Activated B cell treated with CpG ODN at 0.5 μM for 24 hours (primary cell): Measurements from ENCODE around the gene GPR152. TPM values are rescaled to one million over a fixed set of nuclear protein-coding genes. Genes with fewer than 3 reads are reported as not detected.

Experiments used
- ATAC-seq: fragments of 200-7000 bp; cut with Tn5 transposase; one replicate; pipeline ENCODE4 v1.10.0; 2021; ENCODE audit warnings: low read depth, mild to moderate bottlenecking, moderate library complexity
- CTCF ChIA-PET: fragments of 350-600 bp; sonication (Branson Sonifier 250); formaldehyde crosslinking; loops from one replicate; lab custom pipeline; 2021; ENCODE audit warnings: antibody characterized with exemption; lab: Charles Lee
- POLR2A ChIA-PET: fragments of 350-600 bp; sonication (Branson Sonifier 250); formaldehyde crosslinking; loops from one replicate; lab custom pipeline; 2021; ENCODE audit warnings: antibody characterized with exemption; lab: Charles Lee
- DNase-seq: peaks from one replicate; pipeline ENCODE4 v3.0.0; 2022
- H3K27ac Mint-ChIP-seq: one replicate; pipeline ENCODE4 v1.8.0; 2020; ENCODE audit warnings: mixed read lengths
- H3K27me3 Mint-ChIP-seq: one replicate; pipeline ENCODE4 v1.8.0; 2021; ENCODE audit warnings: mixed read lengths
- H3K36me3 Mint-ChIP-seq: one replicate; pipeline ENCODE4 v1.8.0; 2021; ENCODE audit warnings: low read depth, mixed read lengths
- H3K4me1 Mint-ChIP-seq: one replicate; pipeline ENCODE4 v1.8.0; 2021; ENCODE audit warnings: mixed read lengths
- H3K4me3 Mint-ChIP-seq: one replicate; pipeline ENCODE4 v1.8.0; 2020; ENCODE audit warnings: mild to moderate bottlenecking, mixed read lengths
- H3K9me3 Mint-ChIP-seq: one replicate; pipeline ENCODE4 v1.8.0; 2020; ENCODE audit warnings: mixed read lengths
- intact Hi-C: fragments of 100-400 bp; cut with micrococcal nuclease; formaldehyde crosslinking; loops from one replicate; pipeline ENCODE4 v1.15.1; 2024
- total RNA-seq: library from RNA; stranded (reverse); gene quantifications from 2 replicates; pipeline ENCODE4 v1.2.3, GENCODE V29; 2022
- TF ChIP-seq, protein P1 (sequence below): fragments of 200-600 bp; IDR thresholded peaks from one replicate; pipeline ENCODE4 v1.8.0; 2022; ENCODE audit warnings: antibody characterized with exemption, mild to moderate bottlenecking

The GPR152 gene
- total RNA-seq, 1 donor from 2014 or later: not detected

DNA sequence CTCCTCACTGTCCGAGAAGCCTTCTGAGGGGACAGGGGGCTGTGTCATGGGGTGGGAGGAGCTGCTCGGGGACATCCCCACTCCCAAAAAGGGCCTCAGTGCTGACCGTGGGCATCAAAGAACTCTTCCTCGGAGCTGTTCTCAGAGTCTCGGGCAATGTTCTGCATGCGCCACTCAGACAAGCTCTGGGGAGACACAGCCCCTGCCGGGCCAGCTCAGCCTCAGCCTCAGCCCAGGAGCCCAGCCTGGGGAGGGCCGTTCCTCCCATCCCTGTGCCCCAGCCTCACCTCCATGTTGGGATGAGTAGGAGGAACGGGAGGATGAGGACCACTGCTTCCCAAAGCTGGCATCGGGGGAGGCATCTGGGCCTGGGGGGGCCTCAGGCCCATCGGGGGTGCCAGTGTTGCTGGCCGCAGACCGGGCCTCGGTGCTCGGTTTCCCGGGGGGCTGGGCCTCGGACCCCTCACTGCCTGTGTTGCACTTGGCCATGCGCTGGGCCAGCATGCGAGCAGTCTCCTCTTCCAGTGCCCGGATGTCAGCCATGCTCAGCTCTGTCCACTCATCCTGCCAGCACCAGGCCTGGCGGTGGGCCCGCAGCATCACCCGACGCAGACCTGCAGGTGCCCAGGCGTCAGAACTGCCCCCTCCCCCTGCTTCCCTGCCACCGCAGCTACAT is 47.4 kb upstream of the GPR152 start:
- TF ChIP-seq, protein P1, sequence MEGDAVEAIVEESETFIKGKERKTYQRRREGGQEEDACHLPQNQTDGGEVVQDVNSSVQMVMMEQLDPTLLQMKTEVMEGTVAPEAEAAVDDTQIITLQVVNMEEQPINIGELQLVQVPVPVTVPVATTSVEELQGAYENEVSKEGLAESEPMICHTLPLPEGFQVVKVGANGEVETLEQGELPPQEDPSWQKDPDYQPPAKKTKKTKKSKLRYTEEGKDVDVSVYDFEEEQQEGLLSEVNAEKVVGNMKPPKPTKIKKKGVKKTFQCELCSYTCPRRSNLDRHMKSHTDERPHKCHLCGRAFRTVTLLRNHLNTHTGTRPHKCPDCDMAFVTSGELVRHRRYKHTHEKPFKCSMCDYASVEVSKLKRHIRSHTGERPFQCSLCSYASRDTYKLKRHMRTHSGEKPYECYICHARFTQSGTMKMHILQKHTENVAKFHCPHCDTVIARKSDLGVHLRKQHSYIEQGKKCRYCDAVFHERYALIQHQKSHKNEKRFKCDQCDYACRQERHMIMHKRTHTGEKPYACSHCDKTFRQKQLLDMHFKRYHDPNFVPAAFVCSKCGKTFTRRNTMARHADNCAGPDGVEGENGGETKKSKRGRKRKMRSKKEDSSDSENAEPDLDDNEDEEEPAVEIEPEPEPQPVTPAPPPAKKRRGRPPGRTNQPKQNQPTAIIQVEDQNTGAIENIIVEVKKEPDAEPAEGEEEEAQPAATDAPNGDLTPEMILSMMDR: no peak
- ATAC-seq (no peak), DNase-seq (no peak)
- Mint-ChIP-seq H3K9me3 (no peaks in the 10 kb centered on the region), H3K27me3 (no peaks in the 10 kb centered on the region), H3K27ac (no peak overlapping the region), H3K4me3 (no peak overlapping the region), H3K36me3 (peaks cover 70% of the 10 kb centered on the region), H3K4me1 (peaks cover 19% of the 10 kb centered on the region)
- CTCF ChIA-PET: no interaction called here
- intact Hi-C loops: no loop called here
- POLR2A ChIA-PET: interaction anchor here (0.8 kb wide), 1 partner anchor 13 kb away, joined by 4 read pairs; no protein-coding TSS in a partner anchor

DNA sequence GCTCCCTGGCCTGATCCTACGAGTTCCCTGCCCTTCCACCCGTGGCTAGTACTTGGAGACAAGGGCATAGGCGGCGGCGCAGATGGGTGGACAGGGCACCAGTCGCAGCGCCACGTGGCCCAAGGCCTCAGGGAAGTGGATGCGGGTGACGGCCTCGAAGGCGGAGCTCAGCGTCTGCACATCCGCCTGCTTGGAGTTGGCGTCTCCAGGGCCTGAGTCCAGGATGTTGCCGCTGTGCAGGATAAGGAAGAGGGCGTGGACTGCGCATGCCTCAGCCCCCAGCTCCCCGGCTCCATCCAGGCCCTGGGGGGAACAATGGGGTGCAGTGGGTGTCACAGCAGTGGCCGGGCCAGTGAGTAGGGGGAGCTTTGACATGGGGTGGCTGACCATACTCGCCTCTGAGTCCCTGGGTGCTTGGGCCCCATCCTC is 46.0 kb upstream of the GPR152 start:
- POLR2A ChIA-PET: interaction anchor here (1.2 kb wide), 1 partner anchor 8 kb away, joined by 4 read pairs; no protein-coding TSS in a partner anchor
- no peak overlapping the region for H3K4me3 Mint-ChIP-seq
- no peak for ATAC-seq

DNA sequence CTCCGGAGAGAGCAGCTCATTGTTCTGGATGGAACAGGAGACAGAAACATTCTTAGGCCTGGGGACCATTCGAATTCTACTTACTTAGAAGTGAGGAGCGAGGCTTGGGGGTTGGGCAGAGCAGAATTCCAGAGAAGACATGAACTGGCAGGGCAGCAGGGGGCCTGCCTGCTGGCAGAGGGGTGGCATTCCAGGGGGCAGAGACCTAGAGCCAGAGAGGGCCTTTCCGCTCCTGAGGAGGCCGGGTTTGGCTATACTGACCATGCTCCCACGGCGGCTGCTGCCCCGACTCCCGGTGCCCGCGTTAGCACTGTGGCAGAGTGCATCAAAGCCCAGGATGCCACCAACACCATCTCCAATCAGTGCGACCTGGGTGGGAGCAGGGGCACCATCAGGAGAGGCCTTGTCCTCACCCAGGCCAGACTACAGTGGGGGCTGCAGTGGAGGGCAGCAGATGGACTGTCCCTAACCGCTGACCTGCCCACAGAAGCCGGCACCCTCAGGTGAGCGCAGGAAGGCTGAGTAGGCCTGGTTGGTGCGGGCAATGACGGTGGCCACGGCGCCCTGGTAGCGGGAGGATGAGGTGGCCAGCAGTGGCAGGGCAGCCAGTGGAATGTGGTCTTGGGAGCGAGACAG is 45.2 kb upstream of the GPR152 start:
- no peak for ATAC-seq
- Mint-ChIP-seq H3K27me3 (no peaks in the 10 kb centered on the region), H3K9me3 (no peaks in the 10 kb centered on the region), H3K4me1 (peaks cover 7% of the 10 kb centered on the region), H3K4me3 (no peak overlapping the region), H3K27ac (no peak overlapping the region), H3K36me3 (peaks cover 80% of the 10 kb centered on the region)
- no peak for DNase-seq
- CTCF ChIA-PET: no interaction called here
- intact Hi-C loops: no loop called here
- TF ChIP-seq, protein P1: no peak
- POLR2A ChIA-PET: interaction anchor here (1.2 kb wide), 1 partner anchor 8 kb away, joined by 4 read pairs; no protein-coding TSS in a partner anchor

More for the DNA sequence above, 46.0 kb upstream of the GPR152 start:
- Mint-ChIP-seq H3K4me1 (peaks cover 13% of the 10 kb centered on the region), H3K36me3 (peaks cover 76% of the 10 kb centered on the region), H3K9me3 (no peaks in the 10 kb centered on the region), H3K27ac (no peak overlapping the region), H3K27me3 (no peaks in the 10 kb centered on the region)
- TF ChIP-seq, protein P1: no peak
- DNase-seq: no peak
- CTCF ChIA-PET: no interaction called here
- intact Hi-C loops: no loop called here

DNA sequence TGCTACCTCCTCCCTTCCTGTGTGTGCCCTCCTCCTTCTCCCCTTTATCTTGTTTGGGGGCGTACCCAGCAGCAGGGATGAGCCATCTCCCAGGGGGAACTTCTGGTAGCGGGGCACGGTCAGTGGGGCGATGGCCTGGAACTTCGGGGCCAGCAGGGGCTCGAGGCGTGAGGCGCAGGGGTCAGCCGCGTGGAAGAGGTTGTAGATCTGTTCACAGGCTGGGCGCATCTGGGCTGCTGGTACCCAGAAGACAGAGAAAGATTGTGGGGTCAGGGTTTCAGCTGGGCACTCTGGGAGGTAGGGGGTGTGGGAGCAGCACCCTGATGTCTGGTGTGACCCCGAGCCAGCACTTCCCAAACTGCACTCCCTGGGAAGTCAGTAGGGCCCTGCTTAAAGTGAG is 43.6 kb upstream of the GPR152 start:
- Mint-ChIP-seq H3K36me3 (peaks cover 75% of the 10 kb centered on the region), H3K27ac (no peak overlapping the region), H3K27me3 (no peaks in the 10 kb centered on the region), H3K9me3 (no peaks in the 10 kb centered on the region), H3K4me1 (peaks cover 3% of the 10 kb centered on the region), H3K4me3 (no peak overlapping the region)
- ATAC-seq (no peak), DNase-seq (no peak)
- TF ChIP-seq, protein P1: no peak
- intact Hi-C loops: no loop called here
- ChIA-PET CTCF (no interaction called here), POLR2A (no interaction called here)

DNA sequence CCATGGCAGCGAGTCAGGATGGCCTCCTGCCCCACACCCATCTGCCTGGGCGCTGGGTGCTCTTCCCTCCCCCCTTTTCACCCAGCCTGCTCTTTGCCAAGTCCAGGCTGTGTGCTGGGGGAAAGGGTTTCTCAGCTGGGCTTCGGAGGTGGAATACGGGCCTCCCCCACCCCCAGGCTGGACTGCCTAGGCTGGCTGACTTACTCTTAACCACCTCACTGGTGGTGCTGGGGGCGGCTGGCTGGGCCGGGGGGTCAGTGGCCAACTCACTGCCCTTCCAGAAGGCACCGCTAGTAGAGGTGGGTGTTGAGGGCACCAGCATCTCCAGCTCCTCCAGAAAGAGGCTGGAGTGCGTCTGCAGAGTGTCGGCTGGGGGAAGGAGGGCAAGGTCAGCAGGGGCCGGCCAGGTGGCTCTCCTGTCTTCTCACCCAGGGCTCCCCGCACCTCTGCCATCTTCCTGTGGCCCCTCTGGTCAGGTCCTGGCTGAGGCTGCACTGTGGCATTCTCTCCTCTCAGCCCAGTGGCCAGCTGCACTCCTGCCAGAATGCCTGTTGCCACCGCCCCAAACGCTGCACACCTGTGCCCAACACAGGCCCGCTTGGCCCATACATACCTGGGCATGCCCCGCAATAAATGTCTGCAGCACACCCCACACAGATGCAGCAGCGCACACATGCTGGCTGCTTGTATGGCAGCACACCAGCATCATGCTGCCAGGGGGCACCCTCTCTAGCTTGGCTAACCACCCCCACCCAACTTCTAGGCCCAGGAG is 42.9 kb upstream of the GPR152 start:
- H3K27ac Mint-ChIP-seq: no peak overlapping the region
- H3K9me3 Mint-ChIP-seq: no peaks in the 10 kb centered on the region
- H3K4me3 Mint-ChIP-seq: no peak overlapping the region
- ATAC-seq: no peak
- no peaks in the 10 kb centered on the region for H3K4me1 Mint-ChIP-seq
- intact Hi-C loops: no loop called here
- ChIA-PET CTCF (no interaction called here), POLR2A (interaction anchor here (1.5 kb wide), 1 partner anchor 13 kb away, joined by 5 read pairs; the partner anchor contains the start of gene AIP)
- TF ChIP-seq, protein P1: no peak
- no peak for DNase-seq
- peaks cover 75% of the 10 kb centered on the region for H3K36me3 Mint-ChIP-seq
- H3K27me3 Mint-ChIP-seq: no peaks in the 10 kb centered on the region
